HEK293 (cell line): ENCODE measurements around the gene HYOU1.

Experiments
- FEZF1 ChIP-seq: fragments of 450-650 bp; formaldehyde crosslinking; IDR thresholded peaks from 2 replicates; pipeline ENCODE4 v1.5.1; 2016; ENCODE audit warnings: missing biosample characterization, missing genetic modification characterization
- KLF1 ChIP-seq: fragments of 450-650 bp; formaldehyde crosslinking; IDR thresholded peaks from 2 replicates; pipeline ENCODE4 v1.5.1; 2016; ENCODE audit warnings: missing biosample characterization, missing genetic modification characterization
- SETDB1 ChIP-seq: IDR thresholded peaks from one replicate; pipeline ENCODE4 v1.6.1; 2017; ENCODE audit warnings: mild to moderate bottlenecking, low read length, moderate library complexity, mixed read lengths; ENCODE audit not compliant: insufficient read length
- TCF7L2 ChIP-seq: IDR thresholded peaks from 2 replicates; pipeline ENCODE4 v1.6.1; 2011; ENCODE audit warnings: low read depth, mild to moderate bottlenecking, inconsistent platforms, low read length, moderate library complexity, borderline replicate concordance
- ZBTB26 ChIP-seq: fragments of 450-650 bp; formaldehyde crosslinking; optimal IDR thresholded peaks from 2 replicates; pipeline ENCODE3; 2016; ENCODE audit warnings: missing biosample characterization, mild to moderate bottlenecking, missing genetic modification characterization
- ZNF23 ChIP-seq: fragments of 450-650 bp; formaldehyde crosslinking; IDR thresholded peaks from 2 replicates; pipeline ENCODE4 v1.5.1; 2016; ENCODE audit warnings: missing biosample characterization, missing genetic modification characterization, borderline replicate concordance
- ZNF555 ChIP-seq: fragments of 450-650 bp; formaldehyde crosslinking; conservative IDR thresholded peaks from 2 replicates; pipeline ENCODE4 v1.5.1; 2017; ENCODE audit warnings: missing biosample characterization, mild to moderate bottlenecking, missing genetic modification characterization, inconsistent platforms
- ZNF560 ChIP-seq: fragments of 450-650 bp; formaldehyde crosslinking; IDR thresholded peaks from 2 replicates; pipeline ENCODE4 v1.5.1; 2017; ENCODE audit warnings: missing biosample characterization, missing genetic modification characterization, borderline replicate concordance
- TF ChIP-seq, protein P1 (sequence below): fragments of 450-650 bp; formaldehyde crosslinking; IDR thresholded peaks from 2 replicates; pipeline ENCODE4 v1.5.1; 2016; ENCODE audit warnings: missing biosample characterization, missing genetic modification characterization
- TF ChIP-seq, protein P2 (sequence below): fragments of 450-650 bp; formaldehyde crosslinking; IDR thresholded peaks from 2 replicates; pipeline ENCODE4 v1.5.1; 2016; ENCODE audit warnings: missing biosample characterization, missing genetic modification characterization, low read depth
- TF ChIP-seq, protein P3 (sequence below): sonication (generic); formaldehyde crosslinking; IDR thresholded peaks from 2 replicates; pipeline ENCODE4 v1.8.1; 2022; ENCODE audit warnings: mild to moderate bottlenecking, moderate library complexity, missing genetic modification reagents
- TF ChIP-seq, protein P4 (sequence below): fragments of 450-650 bp; formaldehyde crosslinking; IDR thresholded peaks from 2 replicates; pipeline ENCODE4 v1.5.1; 2017; ENCODE audit warnings: missing biosample characterization, missing genetic modification characterization

DNA sequence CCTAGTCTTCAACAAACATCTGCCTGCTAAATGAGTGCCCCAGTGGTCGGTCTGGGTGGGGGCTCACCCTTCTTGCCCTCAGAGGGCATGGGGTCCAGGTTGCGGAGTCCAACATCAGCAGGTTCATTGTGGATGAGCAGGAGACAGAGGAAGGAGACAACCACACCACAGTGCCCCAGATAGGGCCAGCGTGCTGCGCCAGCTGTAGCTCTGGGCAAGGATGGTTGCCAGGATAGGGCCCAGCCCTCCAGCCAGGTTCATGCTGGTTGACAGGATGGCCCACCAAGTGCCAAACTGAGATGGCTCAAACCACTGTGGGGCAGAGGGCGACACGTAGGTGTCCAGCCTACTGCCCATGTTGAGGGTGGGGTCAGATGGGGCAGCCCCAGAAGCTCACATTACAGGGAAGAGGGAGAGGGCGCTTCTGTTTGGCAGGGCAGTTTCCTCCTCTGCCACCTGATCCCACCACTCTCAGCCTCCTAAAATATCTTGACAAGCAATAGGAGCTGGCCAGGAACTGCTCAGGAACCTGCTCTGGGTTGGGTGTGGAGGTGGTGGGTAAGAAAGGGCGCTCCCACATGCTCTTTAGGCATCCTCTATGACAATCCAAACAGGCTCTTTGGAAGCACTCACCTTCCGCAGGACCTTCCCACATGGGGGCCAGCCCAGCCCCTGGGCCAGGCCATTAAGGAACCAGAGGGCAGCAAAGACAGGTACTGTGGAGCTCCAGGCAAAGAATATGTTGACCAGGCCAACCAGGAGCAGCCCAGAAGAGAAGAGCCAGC is 29.3 kb downstream of the HYOU1 start:
- TF ChIP-seq, protein P1, sequence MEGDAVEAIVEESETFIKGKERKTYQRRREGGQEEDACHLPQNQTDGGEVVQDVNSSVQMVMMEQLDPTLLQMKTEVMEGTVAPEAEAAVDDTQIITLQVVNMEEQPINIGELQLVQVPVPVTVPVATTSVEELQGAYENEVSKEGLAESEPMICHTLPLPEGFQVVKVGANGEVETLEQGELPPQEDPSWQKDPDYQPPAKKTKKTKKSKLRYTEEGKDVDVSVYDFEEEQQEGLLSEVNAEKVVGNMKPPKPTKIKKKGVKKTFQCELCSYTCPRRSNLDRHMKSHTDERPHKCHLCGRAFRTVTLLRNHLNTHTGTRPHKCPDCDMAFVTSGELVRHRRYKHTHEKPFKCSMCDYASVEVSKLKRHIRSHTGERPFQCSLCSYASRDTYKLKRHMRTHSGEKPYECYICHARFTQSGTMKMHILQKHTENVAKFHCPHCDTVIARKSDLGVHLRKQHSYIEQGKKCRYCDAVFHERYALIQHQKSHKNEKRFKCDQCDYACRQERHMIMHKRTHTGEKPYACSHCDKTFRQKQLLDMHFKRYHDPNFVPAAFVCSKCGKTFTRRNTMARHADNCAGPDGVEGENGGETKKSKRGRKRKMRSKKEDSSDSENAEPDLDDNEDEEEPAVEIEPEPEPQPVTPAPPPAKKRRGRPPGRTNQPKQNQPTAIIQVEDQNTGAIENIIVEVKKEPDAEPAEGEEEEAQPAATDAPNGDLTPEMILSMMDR (tag by site-specific recombination) = no peak
- TF ChIP-seq, protein P2, sequence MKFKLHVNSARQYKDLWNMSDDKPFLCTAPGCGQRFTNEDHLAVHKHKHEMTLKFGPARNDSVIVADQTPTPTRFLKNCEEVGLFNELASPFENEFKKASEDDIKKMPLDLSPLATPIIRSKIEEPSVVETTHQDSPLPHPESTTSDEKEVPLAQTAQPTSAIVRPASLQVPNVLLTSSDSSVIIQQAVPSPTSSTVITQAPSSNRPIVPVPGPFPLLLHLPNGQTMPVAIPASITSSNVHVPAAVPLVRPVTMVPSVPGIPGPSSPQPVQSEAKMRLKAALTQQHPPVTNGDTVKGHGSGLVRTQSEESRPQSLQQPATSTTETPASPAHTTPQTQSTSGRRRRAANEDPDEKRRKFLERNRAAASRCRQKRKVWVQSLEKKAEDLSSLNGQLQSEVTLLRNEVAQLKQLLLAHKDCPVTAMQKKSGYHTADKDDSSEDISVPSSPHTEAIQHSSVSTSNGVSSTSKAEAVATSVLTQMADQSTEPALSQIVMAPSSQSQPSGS (tag by site-specific recombination) = no peak
- TF ChIP-seq, protein P3, sequence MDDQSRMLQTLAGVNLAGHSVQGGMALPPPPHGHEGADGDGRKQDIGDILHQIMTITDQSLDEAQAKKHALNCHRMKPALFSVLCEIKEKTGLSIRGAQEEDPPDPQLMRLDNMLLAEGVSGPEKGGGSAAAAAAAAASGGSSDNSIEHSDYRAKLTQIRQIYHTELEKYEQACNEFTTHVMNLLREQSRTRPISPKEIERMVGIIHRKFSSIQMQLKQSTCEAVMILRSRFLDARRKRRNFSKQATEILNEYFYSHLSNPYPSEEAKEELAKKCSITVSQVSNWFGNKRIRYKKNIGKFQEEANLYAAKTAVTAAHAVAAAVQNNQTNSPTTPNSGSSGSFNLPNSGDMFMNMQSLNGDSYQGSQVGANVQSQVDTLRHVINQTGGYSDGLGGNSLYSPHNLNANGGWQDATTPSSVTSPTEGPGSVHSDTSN (CRISPR knock-in tag) = no peak
- TF ChIP-seq ZBTB26 (tag by site-specific recombination) = no peak
- TF ChIP-seq ZNF23 = no peak
- no peak for TF ChIP-seq ZNF555 (tag by site-specific recombination)
- TF ChIP-seq SETDB1 = no peak
- TF ChIP-seq, protein P4, sequence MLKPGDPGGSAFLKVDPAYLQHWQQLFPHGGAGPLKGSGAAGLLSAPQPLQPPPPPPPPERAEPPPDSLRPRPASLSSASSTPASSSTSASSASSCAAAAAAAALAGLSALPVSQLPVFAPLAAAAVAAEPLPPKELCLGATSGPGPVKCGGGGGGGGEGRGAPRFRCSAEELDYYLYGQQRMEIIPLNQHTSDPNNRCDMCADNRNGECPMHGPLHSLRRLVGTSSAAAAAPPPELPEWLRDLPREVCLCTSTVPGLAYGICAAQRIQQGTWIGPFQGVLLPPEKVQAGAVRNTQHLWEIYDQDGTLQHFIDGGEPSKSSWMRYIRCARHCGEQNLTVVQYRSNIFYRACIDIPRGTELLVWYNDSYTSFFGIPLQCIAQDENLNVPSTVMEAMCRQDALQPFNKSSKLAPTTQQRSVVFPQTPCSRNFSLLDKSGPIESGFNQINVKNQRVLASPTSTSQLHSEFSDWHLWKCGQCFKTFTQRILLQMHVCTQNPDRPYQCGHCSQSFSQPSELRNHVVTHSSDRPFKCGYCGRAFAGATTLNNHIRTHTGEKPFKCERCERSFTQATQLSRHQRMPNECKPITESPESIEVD (tag by site-specific recombination) = no peak
- TF ChIP-seq ZNF560 (tag by site-specific recombination) = no peak
- TF ChIP-seq KLF1 (tag by site-specific recombination) = no peak
- no peak for TF ChIP-seq TCF7L2
- TF ChIP-seq FEZF1 (tag by site-specific recombination) = no peak
